Fibroblast of mammary gland (primary cell): Measurements from ENCODE around the gene TXNRD3.

Experiments
- DNase-seq: peaks from one replicate; pipeline ENCODE4 v3.0.0-alpha.2; 2010; ENCODE audit warnings: low read depth
- H3K4me3 ChIP-seq: 2 replicates; pipeline ENCODE4 v1.5.1; 2011; ENCODE audit warnings: low read depth, mild to moderate bottlenecking, low read length, moderate library complexity; ENCODE audit not compliant: control insufficient read depth
- CTCF ChIP-seq: conservative IDR thresholded peaks from 2 replicates; pipeline ENCODE4 v1.5.1; 2011; ENCODE audit warnings: low read depth, low read length, inconsistent platforms; ENCODE audit not compliant: control insufficient read depth, insufficient read depth

Gene TXNRD3

GRCh38 chr3:126679831-126680666 is 25.1 kb upstream of the TXNRD3 start:
- TF ChIP-seq CTCF: no peak
- H3K4me3 ChIP-seq: no peak overlapping the region
- peak; percentile 38 for DNase-seq

DNA sequence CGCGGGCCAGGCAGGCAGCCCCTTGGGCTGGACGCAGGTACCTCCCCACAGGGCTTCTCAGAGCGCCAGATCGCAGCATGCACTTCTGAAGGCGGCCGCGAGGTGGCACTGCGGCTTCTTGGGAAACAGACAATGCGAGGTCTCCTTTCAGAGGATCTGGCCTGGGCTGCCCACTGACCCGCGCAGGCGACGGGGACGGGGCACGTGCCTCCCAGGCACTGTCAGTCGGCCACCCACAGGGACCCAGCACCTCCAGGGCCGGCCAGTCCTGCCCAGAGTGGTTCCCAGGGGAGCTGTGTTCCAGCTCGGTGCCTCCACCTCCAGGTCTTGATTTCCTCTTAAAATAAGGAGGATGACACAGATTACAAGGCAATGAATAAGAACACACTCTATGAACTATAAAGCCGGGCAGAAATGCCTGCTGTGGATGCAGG is 24.4 kb upstream of the TXNRD3 start:
- no peak overlapping the region for H3K4me3 ChIP-seq

GRCh38 chr3:126678693-126679317 is 23.9 kb upstream of the TXNRD3 start:
- DNase-seq: no peak
- no peak for TF ChIP-seq CTCF
- H3K4me3 ChIP-seq: no peak overlapping the region

More for the DNA sequence above, 24.4 kb upstream of the TXNRD3 start:
- DNase-seq: peak; percentile 70
- peak; percentile 75 for TF ChIP-seq CTCF

GRCh38 chr3:126677862-126678503 is 23.1 kb upstream of the TXNRD3 start:
- no peak overlapping the region for H3K4me3 ChIP-seq
- DNase-seq: no peak
- TF ChIP-seq CTCF: no peak

DNA sequence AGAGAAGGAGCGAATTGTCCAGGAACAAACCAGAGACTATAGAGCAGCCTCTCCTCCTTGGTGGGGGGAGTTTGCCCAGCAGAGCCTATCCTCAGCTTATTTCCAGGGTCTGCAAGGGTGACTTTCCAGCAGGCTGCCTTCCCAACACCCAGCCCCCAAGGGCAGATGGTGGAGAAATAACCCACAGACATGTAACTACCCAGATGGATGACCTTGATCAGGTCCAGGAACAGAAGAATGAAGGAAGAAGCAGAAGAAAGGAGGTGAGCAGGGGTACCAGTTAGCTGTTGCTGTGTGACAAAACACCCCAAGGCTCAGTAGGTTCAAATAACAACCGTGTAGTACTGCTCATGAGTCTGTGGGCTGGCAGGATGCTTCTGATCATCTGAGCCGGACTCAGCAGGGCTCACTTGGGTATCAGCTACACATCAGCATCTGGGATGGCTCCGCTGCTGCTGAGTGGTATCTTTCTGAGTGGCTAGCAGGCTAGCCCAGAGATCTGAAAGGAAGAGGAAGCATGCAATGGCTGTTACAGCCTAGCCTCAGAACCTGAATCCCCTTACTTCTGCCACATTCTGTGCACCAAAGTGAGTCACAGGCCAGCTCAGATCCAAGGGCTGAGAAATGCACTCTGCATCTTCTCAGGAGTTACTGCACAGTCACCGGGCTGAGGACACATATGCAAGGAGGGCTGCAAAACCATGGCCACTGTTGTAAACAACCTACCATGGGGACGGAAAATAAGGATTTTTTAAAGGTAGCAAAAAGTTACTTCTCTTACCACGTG is 22.2 kb upstream of the TXNRD3 start:
- no peak overlapping the region for H3K4me3 ChIP-seq
- peak; percentile 50 for DNase-seq
- TF ChIP-seq CTCF: no peak

GRCh38 chr3:126672741-126673140 is 17.8 kb upstream of the TXNRD3 start:
- H3K4me3 ChIP-seq: no peak overlapping the region
- no peak for TF ChIP-seq CTCF
- no peak for DNase-seq
